Lung (tissue), 12 donors: ENCODE measurements around the gene DUSP7. TPM values are rescaled to one million over a fixed set of nuclear protein-coding genes. Genes with fewer than 3 reads are reported as not detected.
A peak's percentile ranks its signal among the peaks of the same experiment; 100 is the strongest.

Experiments used
- ATAC-seq: fragments of 200-7000 bp; cut with Tn5 transposase; one replicate; pipeline ENCODE4 v1.9.1; 2020; ENCODE audit warnings: moderate number of reproducible peaks; ENCODE audit not compliant: insufficient read depth, low FRiP score
- DNase-seq, 3 donors: peaks; one replicate each; pipeline ENCODE4 v3.0.0-alpha.2; 2013 to 2017
- H3K27ac ChIP-seq, 2 donors: one replicate each; pipeline ENCODE4 v1.5.1; 2013; ENCODE audit warnings: mild to moderate bottlenecking in 2 of 2, moderate library complexity in 2 of 2, control low read depth in 1 of 2, inconsistent platforms in 1 of 2, low read depth in 1 of 2, low read length in 1 of 2
- H3K27me3 ChIP-seq, 3 donors: one replicate each; pipeline ENCODE4 v1.5.1; 2013; ENCODE audit warnings: low read length in 2 of 3; ENCODE audit not compliant: control insufficient read depth in 3 of 3, insufficient read depth in 3 of 3
- H3K36me3 ChIP-seq, 4 donors: one replicate each; pipeline ENCODE4 v1.5.1; 2013; ENCODE audit warnings: low read length in 4 of 4, mild to moderate bottlenecking in 1 of 4, moderate library complexity in 1 of 4; ENCODE audit not compliant: control insufficient read depth in 4 of 4, insufficient read depth in 4 of 4
- H3K4me1 ChIP-seq, 5 donors: one replicate each; pipeline ENCODE4 v1.5.1; 2013; ENCODE audit warnings: low read length in 5 of 5, mild to moderate bottlenecking in 2 of 5, moderate library complexity in 1 of 5; ENCODE audit not compliant: control insufficient read depth in 5 of 5, insufficient read depth in 5 of 5
- H3K4me3 ChIP-seq: one replicate; pipeline ENCODE4 v1.5.1; 2013; ENCODE audit warnings: mild to moderate bottlenecking, control low read depth, moderate library complexity
- H3K9ac ChIP-seq, 2 donors: one replicate each; pipeline ENCODE4 v1.5.1; 2013; ENCODE audit warnings: low read length in 2 of 2, control low read depth in 1 of 2; ENCODE audit not compliant: insufficient read depth in 1 of 2
- H3K9me3 ChIP-seq, 4 donors: one replicate each; pipeline ENCODE4 v1.5.1; 2013; ENCODE audit warnings: low read length in 3 of 4, mild to moderate bottlenecking in 1 of 4, moderate library complexity in 1 of 4; ENCODE audit not compliant: control insufficient read depth in 4 of 4, insufficient read depth in 3 of 4
- CTCF ChIP-seq: IDR thresholded peaks from 2 replicates; pipeline ENCODE4 v1.5.1; 2012; ENCODE audit warnings: mild to moderate bottlenecking; ENCODE audit errors: control extremely low read depth, extremely low read depth
- WGBS, 2 donors: extraction: QIAGEN DNeasy Blood & Tissue Kit; methylation state at CpG; one replicate each; pipeline ENCODE4 v1.1.7; 2013; 5-methylcytosine and 5-hydroxymethylcytosine counted together
- polyA plus RNA-seq, 2 donors: library from polyadenylated mRNA; stranded (reverse); fragments of 200-250 nt; gene quantifications; one replicate each; pipeline ENCODE4 v1.2.1, GENCODE V29; 2013
- total RNA-seq, 2 donors: library from RNA; depleted of rRNA in 1 of 2; stranded (reverse); fragments of >200 nt in 1 of 2; gene quantifications; one replicate each; pipeline ENCODE4 v1.2.1, GENCODE V29; 2014 to 2021
- donor health status: control.
- donor health status: control.
- donor health status: Bipolar disorder and iron deficiency.
- donor health status: healthy.
- donor health status: DM: yes; HTN: yes; CAD: no.

The DUSP7 gene
- total and polyA plus RNA-seq, 4 donors = 10.2 to 36.2 (median 20.9) TPM

GRCh38 chr3:52090131-52090932, 34.0 kb upstream of the DUSP7 start:
- Histone ChIP-seq H3K9ac (no peak overlapping the region), H3K9me3 (no peaks in the 10 kb centered on the region), H3K4me3 (no peak overlapping the region), H3K27ac (peak overlapping the region in 1 of 2 donors; percentile 29), H3K4me1 (peaks cover 0 to 41% (median 22%) of the 10 kb centered on the region in 5 donors), H3K36me3 (no peaks in the 10 kb centered on the region), H3K27me3 (no peaks in the 10 kb centered on the region)
- ATAC-seq = no peak
- no peak for TF ChIP-seq CTCF
- 79 to 83% methylated on average over 12 of the region's 12 CpGs for WGBS, 2 donors
- peak in 1 of 3 donors; percentile 55 for DNase-seq

- no peak for TF ChIP-seq CTCF
- peak overlapping the region in 1 of 2 donors; percentile 7 for H3K27ac ChIP-seq
- H3K9me3 ChIP-seq = no peaks in the 10 kb centered on the region
- 89 to 94% methylated on average over 4 of the region's 4 CpGs for WGBS, 2 donors
- peaks cover 0 to 41% (median 21%) of the 10 kb centered on the region in 5 donors for H3K4me1 ChIP-seq
- no peak for ATAC-seq
- H3K9ac ChIP-seq = peak overlapping the region in 1 of 2 donors; percentile 33
- no peaks in the 10 kb centered on the region for H3K27me3 ChIP-seq
- no peak overlapping the region for H3K4me3 ChIP-seq
- no peak for DNase-seq
- no peaks in the 10 kb centered on the region for H3K36me3 ChIP-seq
Measured at GRCh38 chr3:52089691-52090090, 33.3 kb upstream of the DUSP7 start.

DNA sequence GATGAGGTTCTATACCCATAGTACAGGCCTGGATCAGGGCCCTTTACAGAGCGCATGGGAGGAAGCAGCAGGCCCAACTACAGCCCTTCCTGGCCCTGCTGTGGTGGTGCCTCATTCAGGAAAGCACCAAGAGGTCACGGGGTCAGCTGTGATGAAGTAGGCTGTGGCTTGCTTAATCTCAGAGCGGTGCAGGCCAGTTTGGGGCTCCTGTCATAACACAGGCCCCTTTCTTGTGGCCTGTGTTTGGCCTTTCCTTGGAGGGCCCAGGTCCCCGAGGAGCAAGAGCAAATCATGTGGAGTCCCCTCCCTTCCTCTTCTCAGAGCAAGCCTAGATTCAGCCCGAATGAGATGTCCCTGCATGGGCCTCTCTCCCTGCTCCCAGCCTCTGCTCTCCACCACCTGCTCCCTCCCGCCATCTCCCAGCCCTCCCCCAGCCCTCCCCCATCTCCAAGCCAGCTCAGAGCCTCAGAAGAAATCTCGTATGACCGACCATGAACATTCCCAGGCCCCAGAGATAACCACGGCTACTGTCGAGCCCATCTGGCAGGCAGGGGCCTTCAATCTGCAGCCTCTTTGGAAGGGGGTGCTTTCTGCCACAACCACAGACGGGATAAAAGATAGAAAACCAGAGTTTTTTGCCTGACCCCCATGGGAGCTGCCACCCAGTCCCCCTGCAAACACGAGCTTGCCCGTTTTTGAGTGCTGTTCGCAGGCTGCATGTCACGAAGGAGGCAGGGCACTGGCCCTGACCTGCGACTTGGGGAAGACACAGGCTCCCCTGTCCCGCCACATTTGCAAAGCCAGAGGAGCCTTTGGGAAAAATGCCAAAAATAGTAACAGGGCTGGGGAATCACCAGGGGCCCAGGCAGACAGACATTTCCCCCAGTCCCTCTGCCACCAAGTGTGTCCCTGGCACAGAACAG, 32.3 kb upstream of the DUSP7 start:
- H3K27ac ChIP-seq = peak overlapping the region in 1 of 2 donors; percentile 26
- no peaks in the 10 kb centered on the region for H3K9me3 ChIP-seq
- H3K4me3 ChIP-seq = no peak overlapping the region
- ATAC-seq = no peak
- H3K36me3 ChIP-seq = no peaks in the 10 kb centered on the region
- peak; percentile 46 to 65 (median 54) for DNase-seq
- WGBS, 2 donors = 80% methylated on average over 17 of the region's 17 CpGs
- H3K9ac ChIP-seq = peak overlapping the region; percentile 4 to 33
- TF ChIP-seq CTCF = no peak
- peaks cover 0 to 41% (median 22%) of the 10 kb centered on the region in 5 donors for H3K4me1 ChIP-seq
- H3K27me3 ChIP-seq = no peaks in the 10 kb centered on the region
